Measurements from ENCODE around the gene PDE4B.

The PDE4B gene

GRCh38 chr1:66304128-66304527 is 511.4 kb downstream of the PDE4B start:
- TF ChIP-seq, protein P1, sequence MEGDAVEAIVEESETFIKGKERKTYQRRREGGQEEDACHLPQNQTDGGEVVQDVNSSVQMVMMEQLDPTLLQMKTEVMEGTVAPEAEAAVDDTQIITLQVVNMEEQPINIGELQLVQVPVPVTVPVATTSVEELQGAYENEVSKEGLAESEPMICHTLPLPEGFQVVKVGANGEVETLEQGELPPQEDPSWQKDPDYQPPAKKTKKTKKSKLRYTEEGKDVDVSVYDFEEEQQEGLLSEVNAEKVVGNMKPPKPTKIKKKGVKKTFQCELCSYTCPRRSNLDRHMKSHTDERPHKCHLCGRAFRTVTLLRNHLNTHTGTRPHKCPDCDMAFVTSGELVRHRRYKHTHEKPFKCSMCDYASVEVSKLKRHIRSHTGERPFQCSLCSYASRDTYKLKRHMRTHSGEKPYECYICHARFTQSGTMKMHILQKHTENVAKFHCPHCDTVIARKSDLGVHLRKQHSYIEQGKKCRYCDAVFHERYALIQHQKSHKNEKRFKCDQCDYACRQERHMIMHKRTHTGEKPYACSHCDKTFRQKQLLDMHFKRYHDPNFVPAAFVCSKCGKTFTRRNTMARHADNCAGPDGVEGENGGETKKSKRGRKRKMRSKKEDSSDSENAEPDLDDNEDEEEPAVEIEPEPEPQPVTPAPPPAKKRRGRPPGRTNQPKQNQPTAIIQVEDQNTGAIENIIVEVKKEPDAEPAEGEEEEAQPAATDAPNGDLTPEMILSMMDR (IDR thresholded peaks at IDR 0.05; ENCODE audit: extremely low read depth, missing control alignments) = no peak
- DNase-seq (ENCODE audit: low spot score) = no peak

DNA sequence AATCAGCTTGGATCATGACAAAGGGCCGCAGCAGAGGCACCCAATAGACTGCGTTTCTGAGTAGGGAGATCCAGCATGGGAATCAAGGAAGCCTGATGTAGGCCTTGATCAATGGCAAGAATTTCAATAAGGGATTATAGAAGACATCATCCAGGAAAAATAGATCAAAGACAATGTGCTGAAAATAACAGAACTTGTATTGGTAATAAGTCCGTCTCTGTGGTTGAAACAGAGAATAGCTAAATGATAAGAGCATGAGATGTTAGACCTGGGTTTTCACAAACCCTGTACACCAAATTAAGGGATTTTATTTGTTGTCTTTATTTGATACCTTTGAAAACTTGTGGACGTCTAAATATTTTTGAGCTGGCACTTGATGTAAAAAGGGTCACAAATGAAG is 513.2 kb downstream of the PDE4B start:
- DNase-seq (ENCODE audit: low spot score) = no peak
- TF ChIP-seq, protein P1 (IDR thresholded peaks at IDR 0.05; ENCODE audit: extremely low read depth, missing control alignments) = no peak

- no peak for DNase-seq (ENCODE audit: low spot score)
- TF ChIP-seq, protein P1 (IDR thresholded peaks at IDR 0.05; ENCODE audit: extremely low read depth, missing control alignments) = no peak
Measured at GRCh38 chr1:66309006-66309741, 516.5 kb downstream of the PDE4B start.

DNA sequence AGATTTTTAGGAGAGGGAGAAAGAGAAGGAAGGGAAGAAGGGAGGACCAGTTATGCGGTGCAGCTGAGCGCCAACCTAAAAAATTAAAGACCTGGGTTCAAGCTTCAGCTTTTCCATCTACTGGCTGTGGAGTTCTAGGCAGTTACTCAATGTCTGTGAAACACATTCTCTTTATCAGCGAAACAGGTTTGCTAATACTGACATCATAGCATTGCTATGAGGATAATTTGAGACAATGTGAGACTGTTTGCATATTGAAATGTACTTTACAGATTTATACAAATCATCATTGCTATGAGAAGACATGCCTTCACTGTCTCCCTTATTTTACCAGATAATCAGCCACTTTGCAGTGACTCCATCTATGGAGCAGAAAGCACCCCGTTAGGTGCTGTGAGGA is 518.4 kb downstream of the PDE4B start:
- TF ChIP-seq, protein P1 (IDR thresholded peaks at IDR 0.05; ENCODE audit: extremely low read depth, missing control alignments) = no peak
- no peak for DNase-seq (ENCODE audit: low spot score)

DNA sequence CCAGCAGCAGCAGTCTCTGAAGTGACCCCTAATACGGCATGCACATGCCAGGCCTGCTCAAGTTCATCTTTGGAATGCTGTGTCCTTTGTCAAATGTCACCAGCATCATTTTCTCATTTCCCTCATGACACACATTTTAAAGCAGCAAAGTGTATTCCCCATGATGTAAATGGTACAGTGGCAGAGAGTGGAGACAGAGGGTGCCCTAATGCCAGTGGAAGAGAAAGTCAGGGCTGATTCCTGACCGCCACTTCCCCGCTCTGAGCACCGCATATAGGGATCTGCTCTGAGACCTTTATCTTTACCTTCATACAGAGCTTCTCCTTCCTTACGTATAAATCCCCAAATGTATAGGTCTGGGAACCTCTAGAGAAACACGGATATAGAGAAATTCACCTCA is 518.9 kb downstream of the PDE4B start:
- DNase-seq (ENCODE audit: low spot score) = no peak
- TF ChIP-seq, protein P1 (IDR thresholded peaks at IDR 0.05; ENCODE audit: extremely low read depth, missing control alignments) = no peak

- DNase-seq (ENCODE audit: low spot score) = no peak
- TF ChIP-seq, protein P1 (IDR thresholded peaks at IDR 0.05; ENCODE audit: extremely low read depth, missing control alignments) = no peak
Measured at GRCh38 chr1:66312271-66312990, 519.7 kb downstream of the PDE4B start.

- TF ChIP-seq, protein P1 (IDR thresholded peaks at IDR 0.05; ENCODE audit: extremely low read depth, missing control alignments) = no peak
- DNase-seq (ENCODE audit: low spot score) = no peak
Measured at GRCh38 chr1:66313429-66313828, 520.7 kb downstream of the PDE4B start.

Data from GM20000 (cell line).